HCT116 (cell line): ENCODE measurements around the gene DNAJB8. TPM values are rescaled to one million over a fixed set of nuclear protein-coding genes. Genes with fewer than 3 reads are reported as not detected.

Source experiments
- ATAC-seq: fragments of 200-7000 bp; cut with Tn5 transposase; 2 replicates; pipeline ENCODE4 v1.9.1; 2020; ENCODE audit warnings: mild to moderate bottlenecking, moderate library complexity
- BruUV-seq: library from RNA; stranded (reverse); fragments of 400-500 nt; replicated peaks from 2 replicates; lab custom pipeline; 2021; lab: Mats Ljungman, UMichigan
- CTCF ChIA-PET: fragments of 300-600 bp; sonication (Branson Sonifier 250); formaldehyde crosslinking; loops from one replicate; lab custom pipeline; 2021; ENCODE audit warnings: antibody characterized with exemption; lab: Charles Lee
- POLR2A ChIA-PET: fragments of 300-600, 350-600 bp; sonication (Branson Sonifier 250); formaldehyde crosslinking; loops from one replicate; lab custom pipeline; 2021; ENCODE audit warnings: antibody characterized with exemption; lab: Charles Lee
- RAD21 ChIA-PET, 2 experiments: fragments of 300-600 bp; sonication (Branson Sonifier 250); formaldehyde crosslinking; loops; one replicate each; lab custom pipeline; 2023; ENCODE audit warnings: low total read pairs in 2 of 2; ENCODE audit not compliant: uncharacterized antibody in 2 of 2, unreplicated experiment in 2 of 2, low non-redundant PET in 1 of 2; lab: Charles Lee
- DNase-seq: peaks from one replicate; pipeline ENCODE4 v3.0.0-alpha.2; 2010; ENCODE audit warnings: low read depth, low spot score
- H2AFZ ChIP-seq: fragments of 200-600 bp; shearing (Covaris generic), sonication (generic); 2 replicates; pipeline ENCODE4 v1.6.1; 2017; ENCODE audit warnings: low read depth, mixed run types, mixed read lengths, antibody characterized with exemption, low read length; ENCODE audit not compliant: poor library complexity, severe bottlenecking
- H3K27ac ChIP-seq: 2 replicates; pipeline ENCODE4 v1.5.1; 2012; ENCODE audit warnings: low read depth, low read length
- H3K27me3 ChIP-seq: fragments of 200-600 bp; sonication (generic); 2 replicates; pipeline ENCODE4 v1.6.1; 2016; ENCODE audit warnings: mixed run types, low read length, mixed read lengths; ENCODE audit not compliant: insufficient read depth
- H3K36me3 ChIP-seq, 2 experiments: fragments of 200-500 bp in 1 of 2; fragments of 200-600 bp in 1 of 2; sonication (Bioruptor generic) in 1 of 2; sonication (generic) in 1 of 2; 2 replicates each; pipeline versions ENCODE4 v1.5.1 to v1.6.1; 2014 to 2016; ENCODE audit warnings: low read length in 2 of 2, inconsistent platforms in 1 of 2, mixed read lengths in 1 of 2, mixed run types in 1 of 2; ENCODE audit not compliant: insufficient read depth in 2 of 2, control insufficient read depth in 1 of 2
- H3K4me1 ChIP-seq, 2 experiments: fragments of 200-600 bp in 1 of 2; sonication (generic) in 1 of 2; 2 replicates each; pipeline versions ENCODE4 v1.5.1 to v1.6.1; 2012 to 2017; ENCODE audit warnings: low read length in 2 of 2, inconsistent platforms in 1 of 2, mild to moderate bottlenecking in 1 of 2, mixed read lengths in 1 of 2, mixed run types in 1 of 2, moderate library complexity in 1 of 2; ENCODE audit not compliant: insufficient read depth in 2 of 2, control insufficient read depth in 1 of 2
- H3K4me2 ChIP-seq: fragments of 200-600 bp; sonication (generic); 2 replicates; pipeline ENCODE4 v1.6.1; 2017; ENCODE audit warnings: mixed run types, low read length, mixed read lengths
- H3K4me3 ChIP-seq, 2 experiments: fragments of 200-600 bp in 1 of 2; sonication (generic) in 1 of 2; replicated peaks in 1 of 2; 2 replicates each; pipeline ENCODE4 v1.5.1; 2011 to 2016; ENCODE audit warnings: low read length in 2 of 2, control low read depth in 1 of 2, low read depth in 1 of 2, mild to moderate bottlenecking in 1 of 2, mixed read lengths in 1 of 2, mixed run types in 1 of 2
- H3K79me2 ChIP-seq: fragments of 200-600 bp; sonication (generic); 2 replicates; pipeline ENCODE4 v1.6.1; 2017; ENCODE audit warnings: mild to moderate bottlenecking, mixed run types, low read length, moderate library complexity, mixed read lengths; ENCODE audit not compliant: insufficient read depth
- H3K9ac ChIP-seq: fragments of 200-600 bp; sonication (generic); 2 replicates; pipeline ENCODE4 v1.6.1; 2016; ENCODE audit warnings: low read length, mixed read lengths
- H3K9me2 ChIP-seq: fragments of 200-600 bp; sonication (generic), shearing (Covaris generic); 2 replicates; pipeline ENCODE4 v1.6.1; 2017; ENCODE audit warnings: mixed run types, mild to moderate bottlenecking, moderate library complexity; ENCODE audit not compliant: insufficient read depth
- H3K9me3 ChIP-seq, 2 experiments: fragments of 200-500 bp in 1 of 2; fragments of 200-600 bp in 1 of 2; sonication (Bioruptor generic) in 1 of 2; sonication (generic) in 1 of 2; 2 replicates each; pipeline ENCODE4 v1.6.1; 2014 to 2017; ENCODE audit warnings: low read length in 2 of 2, mixed read lengths in 2 of 2, inconsistent platforms in 1 of 2, low read depth in 1 of 2, mild to moderate bottlenecking in 1 of 2, mixed run types in 1 of 2, moderate library complexity in 1 of 2; ENCODE audit not compliant: control insufficient read depth in 1 of 2, insufficient read depth in 1 of 2
- H4K20me1 ChIP-seq: fragments of 200-600 bp; sonication (generic), shearing (Covaris generic); 2 replicates; pipeline ENCODE4 v1.6.1; 2017; ENCODE audit warnings: mixed run types, mild to moderate bottlenecking, moderate library complexity; ENCODE audit not compliant: insufficient read depth
- CBX3 ChIP-seq: IDR thresholded peaks from 2 replicates; pipeline ENCODE4 v1.6.1; 2012; ENCODE audit warnings: low read depth
- EGR1 ChIP-seq: IDR thresholded peaks from 2 replicates; pipeline ENCODE4 v1.6.1; 2012; ENCODE audit warnings: low read depth
- ELF1 ChIP-seq: IDR thresholded peaks from 2 replicates; pipeline ENCODE4 v1.6.1; 2012; ENCODE audit warnings: low read depth, borderline replicate concordance
- EZH2 ChIP-seq: fragments of 200-600 bp; sonication (generic); IDR thresholded peaks from 2 replicates; pipeline ENCODE4 v1.6.1; 2017; ENCODE audit warnings: antibody characterized with exemption, mixed run types
- EZH2phosphoT487 ChIP-seq: fragments of 200-600 bp; IDR thresholded peaks from 2 replicates; pipeline ENCODE4 v1.6.1; 2018; ENCODE audit warnings: antibody characterized with exemption, borderline replicate concordance
- FOSL1 ChIP-seq: IDR thresholded peaks from 2 replicates; pipeline ENCODE4 v1.6.1; 2012; ENCODE audit warnings: low read depth
- POLR2AphosphoS5 ChIP-seq: IDR thresholded peaks from 2 replicates; pipeline ENCODE4 v1.6.1; 2011; ENCODE audit warnings: mild to moderate bottlenecking, low read depth, low read length, moderate library complexity
- REST ChIP-seq: IDR thresholded peaks from 2 replicates; pipeline ENCODE4 v1.6.1; 2012; ENCODE audit warnings: low read depth
- SIN3A ChIP-seq: IDR thresholded peaks from 2 replicates; pipeline ENCODE4 v1.6.1; 2012; ENCODE audit warnings: low read depth
- TCF7L2 ChIP-seq: IDR thresholded peaks from 2 replicates; pipeline ENCODE4 v1.7.0; 2011; ENCODE audit warnings: borderline replicate concordance, inconsistent platforms; ENCODE audit not compliant: insufficient read depth, insufficient read length; ENCODE audit errors: extremely low read depth
- YY1 ChIP-seq: IDR thresholded peaks from 2 replicates; pipeline ENCODE4 v1.6.1; 2011; ENCODE audit warnings: low read length, low read depth, moderate library complexity, mild to moderate bottlenecking; ENCODE audit not compliant: insufficient replicate concordance; ENCODE audit errors: extremely low read depth
- intact Hi-C: fragments of 100-400 bp; cut with micrococcal nuclease; formaldehyde crosslinking; loops from 2 replicates; pipeline ENCODE4 v1.10.0; 2022
- total RNA-seq: library from RNA; stranded (reverse); gene quantifications from one replicate; pipeline ENCODE4 v1.2.1, GENCODE V29; 2021; ENCODE audit not compliant: unreplicated experiment
- TF ChIP-seq, protein P1 (sequence below): IDR thresholded peaks from 2 replicates; pipeline ENCODE4 v1.6.1; 2011; ENCODE audit warnings: mild to moderate bottlenecking, low read length, moderate library complexity; ENCODE audit not compliant: insufficient replicate concordance; ENCODE audit errors: extremely low read depth
- TF ChIP-seq, protein P2 (sequence below): IDR thresholded peaks from 2 replicates; pipeline ENCODE4 v1.6.1; 2012
- TF ChIP-seq, protein P3 (sequence below): IDR thresholded peaks from 2 replicates; pipeline ENCODE4 v1.6.1; 2012

Gene DNAJB8
- total RNA-seq, 1 experiment from 2014 or later = not detected

GRCh38 chr3:128427872-128428822, 38.5 kb downstream of the DNAJB8 start:
- peaks cover 1% of the 10 kb centered on the region; the same call in 1 of the 2 replicates for H3K27me3 ChIP-seq

More at GRCh38 chr3:128427872-128428822, 38.5 kb downstream of the DNAJB8 start:
- Histone ChIP-seq H3K79me2 (no peaks in the 10 kb centered on the region), H3K4me2 (no peak overlapping the region), H3K9me2 (no peaks in the 10 kb centered on the region), H3K4me1 (peaks cover 32 to 44% of the 10 kb centered on the region in 2 experiments), H3K27ac (no peak overlapping the region), H3K9me3 (no peaks in the 10 kb centered on the region), H3K9ac (no peak overlapping the region), H4K20me1 (no peaks in the 10 kb centered on the region), H3K36me3 (no peaks in the 10 kb centered on the region), H3K4me3 (no peak overlapping the region), H2AFZ (no peak overlapping the region)
- TF ChIP-seq EZH2phosphoT487 (no peak), TCF7L2 (no peak), ELF1 (no peak), YY1 (no peak), POLR2AphosphoS5 (no peak), SIN3A (no peak), EGR1 (no peak), CBX3 (no peak), EZH2 (no peak), REST (no peak), FOSL1 (no peak)
- TF ChIP-seq, protein P1, sequence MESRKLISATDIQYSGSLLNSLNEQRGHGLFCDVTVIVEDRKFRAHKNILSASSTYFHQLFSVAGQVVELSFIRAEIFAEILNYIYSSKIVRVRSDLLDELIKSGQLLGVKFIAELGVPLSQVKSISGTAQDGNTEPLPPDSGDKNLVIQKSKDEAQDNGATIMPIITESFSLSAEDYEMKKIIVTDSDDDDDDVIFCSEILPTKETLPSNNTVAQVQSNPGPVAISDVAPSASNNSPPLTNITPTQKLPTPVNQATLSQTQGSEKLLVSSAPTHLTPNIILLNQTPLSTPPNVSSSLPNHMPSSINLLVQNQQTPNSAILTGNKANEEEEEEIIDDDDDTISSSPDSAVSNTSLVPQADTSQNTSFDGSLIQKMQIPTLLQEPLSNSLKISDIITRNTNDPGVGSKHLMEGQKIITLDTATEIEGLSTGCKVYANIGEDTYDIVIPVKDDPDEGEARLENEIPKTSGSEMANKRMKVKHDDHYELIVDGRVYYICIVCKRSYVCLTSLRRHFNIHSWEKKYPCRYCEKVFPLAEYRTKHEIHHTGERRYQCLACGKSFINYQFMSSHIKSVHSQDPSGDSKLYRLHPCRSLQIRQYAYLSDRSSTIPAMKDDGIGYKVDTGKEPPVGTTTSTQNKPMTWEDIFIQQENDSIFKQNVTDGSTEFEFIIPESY = no peak
- TF ChIP-seq, protein P2, sequence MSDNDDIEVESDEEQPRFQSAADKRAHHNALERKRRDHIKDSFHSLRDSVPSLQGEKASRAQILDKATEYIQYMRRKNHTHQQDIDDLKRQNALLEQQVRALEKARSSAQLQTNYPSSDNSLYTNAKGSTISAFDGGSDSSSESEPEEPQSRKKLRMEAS = no peak
- TF ChIP-seq, protein P3, sequence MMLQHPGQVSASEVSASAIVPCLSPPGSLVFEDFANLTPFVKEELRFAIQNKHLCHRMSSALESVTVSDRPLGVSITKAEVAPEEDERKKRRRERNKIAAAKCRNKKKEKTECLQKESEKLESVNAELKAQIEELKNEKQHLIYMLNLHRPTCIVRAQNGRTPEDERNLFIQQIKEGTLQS = no peak
- intact Hi-C loops = loop anchor here (5.0 to 10.0 kb wide), 3 partner anchors 74 to 256 kb away; no protein-coding TSS in a partner anchor
- CTCF ChIA-PET = no interaction called here
- POLR2A ChIA-PET = no interaction called here
- BruUV-seq = no TSS peak
- ATAC-seq = no peak
- DNase-seq = no peak
- RAD21 ChIA-PET = no interaction called here
